HG02938 (cell line): ENCODE measurements around the gene ARHGAP23.
"Not testable (repeated sequence)": the region's sequence is repeated elsewhere in the genome, so short reads cannot be mapped to it uniquely, and the experiment has no call there.

Experiments used
- ATAC-seq: cut with Tn5 transposase; IDR thresholded peaks from one replicate; pipeline ENCODE4 v1.9.1; 2021; ENCODE audit warnings: mild to moderate bottlenecking, moderate library complexity; ENCODE audit not compliant: unreplicated experiment

The ARHGAP23 gene

GRCh38 chr17:38510421-38511149, 82.3 kb downstream of the ARHGAP23 start:
- no peak for ATAC-seq

GRCh38 chr17:38511150-38512108, 83.2 kb downstream of the ARHGAP23 start:
- ATAC-seq, result no peak

GRCh38 chr17:38512473-38513058, 84.3 kb downstream of the ARHGAP23 start:
- ATAC-seq, result no peak

- ATAC-seq, result not testable (repeated sequence)
Observed at GRCh38 chr17:38526526-38526925, 98.3 kb downstream of the ARHGAP23 start.

- not testable (repeated sequence) for ATAC-seq
Observed at GRCh38 chr17:38528141-38528540, 99.9 kb downstream of the ARHGAP23 start.

GRCh38 chr17:38530856-38531255, 102.6 kb downstream of the ARHGAP23 start:
- ATAC-seq, result not testable (repeated sequence)

- ATAC-seq, result not testable (repeated sequence)
Observed at GRCh38 chr17:38531761-38532160, 103.5 kb downstream of the ARHGAP23 start.

GRCh38 chr17:38532451-38532850, 104.2 kb downstream of the ARHGAP23 start:
- no peak for ATAC-seq

- ATAC-seq, result no peak
Observed at GRCh38 chr17:38533241-38533640, 105.0 kb downstream of the ARHGAP23 start.

- no peak for ATAC-seq
Observed at GRCh38 chr17:38533866-38534497, 105.7 kb downstream of the ARHGAP23 start.

- no peak for ATAC-seq
Observed at GRCh38 chr17:38534498-38534885, 106.2 kb downstream of the ARHGAP23 start.

GRCh38 chr17:38535886-38536285, 107.6 kb downstream of the ARHGAP23 start:
- ATAC-seq, result no peak

- ATAC-seq, result no peak
Observed at GRCh38 chr17:38536661-38537060, 108.4 kb downstream of the ARHGAP23 start.

- ATAC-seq, result no peak
Observed at GRCh38 chr17:38538906-38539305, 110.6 kb downstream of the ARHGAP23 start.

- no peak for ATAC-seq
Observed at GRCh38 chr17:38539386-38539785, 111.1 kb downstream of the ARHGAP23 start.

GRCh38 chr17:38540514-38541045, 112.3 kb downstream of the ARHGAP23 start:
- no peak for ATAC-seq

GRCh38 chr17:38541281-38541680, 113.0 kb downstream of the ARHGAP23 start:
- no peak for ATAC-seq

- no peak for ATAC-seq
Observed at GRCh38 chr17:38542286-38542685, 114.0 kb downstream of the ARHGAP23 start.

- ATAC-seq, result no peak
Observed at GRCh38 chr17:38543403-38544174, 115.3 kb downstream of the ARHGAP23 start.
